ENCODE data around the gene GPR151. TPM values are rescaled to one million over a fixed set of nuclear protein-coding genes. Genes with fewer than 3 reads are reported as not detected.

Gene GPR151
- total and polyA plus RNA-seq, 2 of the 4 experiments (the other 2 are of a cell fraction): not detected

- H3K14ac ChIP-seq (replicated peaks; ENCODE audit: low read depth, low read length): no peak overlapping the region
- ChIA-PET CTCF (no interaction called here), POLR2A (ENCODE audit: unreplicated experiment) (no interaction called here)
- WGBS, 2 experiments (ENCODE audit: extremely low coverage in 2 of 2, insufficient read length in 1 of 2): no CpG with 5 or more reads among the region's 2 CpGs
- H3K4me2 ChIP-seq (ENCODE audit: low read depth, low read length): no peak overlapping the region
- intact Hi-C loops (cut with micrococcal nuclease) (no loop called here), in situ Hi-C loops (cut with MboI; ENCODE audit: low sequenced_read_pairs) (no loop called here), dilution Hi-C loops (cut with HindIII; ENCODE audit: low sequenced_read_pairs, unreplicated experiment) (no loop called here)
- no peak overlapping the region for H3K4ac ChIP-seq (ENCODE audit: low read depth, low read length)
- DNase-seq (no peak), ATAC-seq (ENCODE audit: low read depth) (no peak)
- H4K8ac ChIP-seq (ENCODE audit: low read depth in 2 of 2, low read length in 2 of 2): no peak overlapping the region
- H3K4me3 ChIP-seq (ENCODE audit: insufficient read depth, low read depth, low read length): no peak overlapping the region
- H3K9me3 ChIP-seq (ENCODE audit: control insufficient read depth, insufficient read depth, low read length): no peaks in the 10 kb centered on the region
- H3K4me1 ChIP-seq (ENCODE audit: control insufficient read depth, insufficient read depth, low read length): no peaks in the 10 kb centered on the region
- no peaks in the 10 kb centered on the region for H4K20me1 ChIP-seq (ENCODE audit: insufficient read depth, low read length)
- no peaks in the 10 kb centered on the region for H3K27me3 ChIP-seq (ENCODE audit: control insufficient read depth, insufficient read depth, low read length)
- H3K18ac ChIP-seq (ENCODE audit: low read depth, low read length): no peak overlapping the region
- no peak overlapping the region for H2BK15ac ChIP-seq (ENCODE audit: low read depth, low read length)
- H2BK20ac ChIP-seq (ENCODE audit: low read depth, low read length): no peak overlapping the region
- no peak overlapping the region for H3K27ac ChIP-seq (ENCODE audit: insufficient read depth, low read length)
- H4K5ac ChIP-seq (ENCODE audit: low read depth, low read length): no peak overlapping the region
- H2AK5ac ChIP-seq (ENCODE audit: low read depth, low read length): no peak overlapping the region
- TF ChIP-seq NFE2L2 (IDR thresholded peaks at IDR 0.05; ENCODE audit: low read depth, low read length): no peak
- no peak for TF ChIP-seq BHLHE40 (IDR thresholded peaks at IDR 0.05; ENCODE audit: low read depth, low read length)
- no peak for TF ChIP-seq MAFK (IDR thresholded peaks at IDR 0.05; ENCODE audit: low read depth, low read length)
- TF ChIP-seq MAZ (IDR thresholded peaks at IDR 0.05; ENCODE audit: borderline replicate concordance, low read depth, low read length): no peak
- no peak for TF ChIP-seq RFX5 (IDR thresholded peaks at IDR 0.05; ENCODE audit: low read depth, low read length)
- TF ChIP-seq MXI1 (IDR thresholded peaks at IDR 0.05; ENCODE audit: borderline replicate concordance, low read depth, low read length): no peak
- no peak for TF ChIP-seq POLR2A (IDR thresholded peaks at IDR 0.05; ENCODE audit: low read depth, low read length)
- TF ChIP-seq CHD1 (IDR thresholded peaks at IDR 0.05; ENCODE audit: low read depth, low read length): no peak
- no peak for TF ChIP-seq SMC3 (IDR thresholded peaks at IDR 0.05; ENCODE audit: low read depth, low read length)
- no peak for TF ChIP-seq ELK1 (IDR thresholded peaks at IDR 0.05; ENCODE audit: borderline replicate concordance, low read depth, low read length)
- TF ChIP-seq RAD21 (IDR thresholded peaks at IDR 0.05; ENCODE audit: low read length): no peak
- no peak for TF ChIP-seq USF2 (IDR thresholded peaks at IDR 0.05; ENCODE audit: low read depth, low read length)
- no peak for TF ChIP-seq RCOR1 (IDR thresholded peaks at IDR 0.05; ENCODE audit: insufficient replicate concordance, low read length)
- TF ChIP-seq FOS (IDR thresholded peaks at IDR 0.05; ENCODE audit: low read depth, low read length): no peak
- TF ChIP-seq CTCF (conservative IDR thresholded peaks at IDR 0.05; ENCODE audit: low read depth, low read length): no peak
- TF ChIP-seq CEBPB (IDR thresholded peaks at IDR 0.05; ENCODE audit: low read depth, low read length): no peak
- no TSS peak for BruUV-seq (replicated peaks)
- H2AK9ac ChIP-seq (replicated peaks; ENCODE audit: low read depth, low read length, poor library complexity): no peak overlapping the region
- H3K56ac ChIP-seq (ENCODE audit: extremely low read depth, insufficient read depth, low read length): no peak overlapping the region
- no peak overlapping the region for H3K9ac ChIP-seq (ENCODE audit: low read depth, low read length)
- H3K23ac ChIP-seq (ENCODE audit: low read depth, low read length): no peak overlapping the region
- H4K91ac ChIP-seq (ENCODE audit: insufficient read depth, low read depth, low read length): no peak overlapping the region
- no peak overlapping the region for H2BK5ac ChIP-seq (ENCODE audit: low read depth, low read length, poor library complexity, severe bottlenecking)
- H2BK120ac ChIP-seq (ENCODE audit: low read depth, low read length): no peak overlapping the region
- no peak overlapping the region for H2AFZ ChIP-seq (replicated peaks; ENCODE audit: low read length, poor library complexity)
- no peaks in the 10 kb centered on the region for H3K79me1 ChIP-seq (ENCODE audit: low read depth in 1 of 2, low read length in 2 of 2)
- no peaks in the 10 kb centered on the region for H3K36me3 ChIP-seq (ENCODE audit: control insufficient read depth, insufficient read depth, low read length)
- no peaks in the 10 kb centered on the region for H3K9me1 ChIP-seq (ENCODE audit: insufficient read depth, low read length)
These were observed 48.2 kb upstream of the GPR151 start for GRCh38 chr5:146564007-146564762.
